RWPE1 (cell line): Measurements from ENCODE around the gene PTPRN2.

ENCODE experiments used
- CTCF ChIA-PET: fragments of 350-600 bp; sonication (Branson Sonifier 250); formaldehyde crosslinking; extraction: SDS; loops from one replicate; lab custom pipeline; 2021; lab: Yijun Ruan, JAX
- POLR2A ChIA-PET: fragments of 400-600 bp; formaldehyde crosslinking; extraction: SDS; loops from one replicate; lab custom pipeline; 2020; ENCODE audit warnings: antibody characterized with exemption; ENCODE audit not compliant: low non-redundant PET; lab: Yijun Ruan, JAX
- DNase-seq: peaks from one replicate; pipeline ENCODE4 v3.0.0; 2012; ENCODE audit warnings: low spot score
- H3K27ac ChIP-seq: fragments of 450-650 bp; 2 replicates; pipeline ENCODE4 v1.5.1; 2017
- TF ChIP-seq, protein P1 (sequence below): fragments of 450-650 bp; conservative IDR thresholded peaks from 2 replicates; pipeline ENCODE4 v1.5.1; 2017; ENCODE audit warnings: low read depth, mild to moderate bottlenecking

The PTPRN2 gene

GRCh38 chr7:157612664-157613561 lies 974.7 kb downstream of the PTPRN2 start:
- POLR2A ChIA-PET = no interaction called here
- TF ChIP-seq, protein P1, sequence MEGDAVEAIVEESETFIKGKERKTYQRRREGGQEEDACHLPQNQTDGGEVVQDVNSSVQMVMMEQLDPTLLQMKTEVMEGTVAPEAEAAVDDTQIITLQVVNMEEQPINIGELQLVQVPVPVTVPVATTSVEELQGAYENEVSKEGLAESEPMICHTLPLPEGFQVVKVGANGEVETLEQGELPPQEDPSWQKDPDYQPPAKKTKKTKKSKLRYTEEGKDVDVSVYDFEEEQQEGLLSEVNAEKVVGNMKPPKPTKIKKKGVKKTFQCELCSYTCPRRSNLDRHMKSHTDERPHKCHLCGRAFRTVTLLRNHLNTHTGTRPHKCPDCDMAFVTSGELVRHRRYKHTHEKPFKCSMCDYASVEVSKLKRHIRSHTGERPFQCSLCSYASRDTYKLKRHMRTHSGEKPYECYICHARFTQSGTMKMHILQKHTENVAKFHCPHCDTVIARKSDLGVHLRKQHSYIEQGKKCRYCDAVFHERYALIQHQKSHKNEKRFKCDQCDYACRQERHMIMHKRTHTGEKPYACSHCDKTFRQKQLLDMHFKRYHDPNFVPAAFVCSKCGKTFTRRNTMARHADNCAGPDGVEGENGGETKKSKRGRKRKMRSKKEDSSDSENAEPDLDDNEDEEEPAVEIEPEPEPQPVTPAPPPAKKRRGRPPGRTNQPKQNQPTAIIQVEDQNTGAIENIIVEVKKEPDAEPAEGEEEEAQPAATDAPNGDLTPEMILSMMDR = no peak
- no peak for DNase-seq
- CTCF ChIA-PET = no interaction called here
- no peak overlapping the region for H3K27ac ChIP-seq

GRCh38 chr7:157612009-157612663 lies 975.5 kb downstream of the PTPRN2 start:
- no peak overlapping the region for H3K27ac ChIP-seq
- ChIA-PET POLR2A (no interaction called here), CTCF (no interaction called here)
- DNase-seq = no peak
- TF ChIP-seq, protein P1 = no peak

GRCh38 chr7:157611341-157611740 lies 976.3 kb downstream of the PTPRN2 start:
- H3K27ac ChIP-seq = no peak overlapping the region
- ChIA-PET POLR2A (no interaction called here), CTCF (no interaction called here)
- TF ChIP-seq, protein P1 = no peak
- no peak for DNase-seq

DNA sequence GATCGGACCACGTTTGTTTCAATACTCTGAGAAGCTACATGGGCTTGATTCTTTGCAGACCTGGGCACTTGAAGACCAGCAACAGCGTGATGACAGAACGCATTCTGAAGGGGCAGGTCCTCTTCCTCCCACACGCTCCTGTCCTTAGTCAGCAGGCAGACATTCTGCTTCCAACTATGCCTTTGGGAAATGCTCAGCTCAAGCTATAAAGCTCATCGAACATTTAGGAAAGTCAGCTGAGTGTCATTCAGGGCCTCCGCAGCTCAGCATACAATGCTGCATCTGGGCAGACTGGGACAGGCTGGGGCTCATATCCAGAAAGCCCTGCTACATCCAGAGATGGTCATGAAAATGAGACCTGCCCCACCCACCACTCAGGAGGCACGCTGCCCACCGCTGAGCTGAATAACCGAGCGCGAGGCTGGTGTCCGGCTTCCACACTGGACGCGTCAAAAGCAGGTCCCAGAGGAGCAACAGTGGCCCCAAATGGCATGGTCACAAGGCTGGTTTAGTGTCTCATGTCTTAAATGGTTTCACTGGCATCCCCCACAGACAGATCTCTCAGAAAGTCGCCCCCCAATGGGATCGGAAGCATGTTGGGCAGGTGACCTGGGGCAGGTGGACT lies 976.8 kb downstream of the PTPRN2 start:
- ChIA-PET POLR2A (no interaction called here), CTCF (interaction anchor here (0.7 kb wide), 1 partner anchor 89 kb away, joined by 3 read pairs; no protein-coding TSS in a partner anchor)
- H3K27ac ChIP-seq = no peak overlapping the region
- TF ChIP-seq, protein P1 = no peak
- no peak for DNase-seq

DNA sequence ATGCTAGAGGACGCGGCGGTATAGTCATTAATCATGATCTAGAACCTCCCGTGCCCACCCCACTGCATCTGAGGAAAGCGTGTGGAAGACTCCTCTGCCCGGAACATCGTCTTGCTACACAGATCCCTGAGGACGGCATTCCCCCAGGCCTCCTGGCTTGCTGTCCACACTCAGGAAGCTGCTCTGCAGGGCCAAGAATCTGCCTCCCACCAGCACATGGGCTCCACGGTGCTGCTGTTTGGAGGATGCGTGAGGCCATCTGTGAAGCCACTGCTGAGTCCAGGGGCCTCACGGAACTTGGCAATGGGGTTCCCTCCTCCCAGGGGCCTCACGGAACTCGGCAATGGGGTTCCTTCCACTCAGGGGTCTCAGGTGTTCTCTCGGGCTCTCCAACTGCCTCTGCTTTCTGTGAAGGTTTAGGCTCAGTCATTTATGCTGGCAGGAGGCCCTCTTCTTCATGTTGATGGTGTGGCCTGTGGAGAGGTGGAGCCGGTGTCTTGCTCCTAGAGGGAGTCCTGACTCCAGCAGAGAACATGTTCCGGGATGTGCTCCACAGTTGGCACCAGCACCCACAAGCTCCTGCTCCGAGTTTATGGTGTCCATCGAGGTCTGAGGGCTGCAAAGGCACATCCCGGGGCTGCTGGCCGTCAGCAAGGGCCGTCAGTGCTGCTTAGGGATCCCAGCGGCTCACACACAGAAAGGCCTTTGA lies 977.5 kb downstream of the PTPRN2 start:
- DNase-seq = no peak
- POLR2A ChIA-PET = no interaction called here
- H3K27ac ChIP-seq = no peak overlapping the region
- CTCF ChIA-PET = interaction anchor here (0.7 kb wide), 1 partner anchor 90 kb away, joined by 3 read pairs; no protein-coding TSS in a partner anchor
- TF ChIP-seq, protein P1 = no peak

DNA sequence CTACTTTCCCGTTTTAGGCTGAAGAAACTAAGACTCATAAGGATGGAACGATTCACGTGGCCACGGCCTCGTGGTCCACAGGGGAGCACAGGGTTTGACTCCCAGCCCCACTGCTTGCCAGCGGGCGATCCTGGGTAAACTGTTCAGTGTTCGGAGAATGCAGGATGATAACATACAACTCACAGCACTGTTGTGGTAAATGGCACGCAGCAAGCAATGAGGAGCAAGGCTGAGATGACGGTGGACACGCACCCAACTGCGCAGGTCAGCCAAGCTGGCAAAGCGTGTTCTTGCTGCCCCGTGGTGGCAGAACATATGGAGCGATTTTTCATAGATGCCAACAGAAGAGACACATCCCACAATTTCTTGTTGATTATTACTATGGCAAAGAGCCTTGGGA lies 978.1 kb downstream of the PTPRN2 start:
- no peak for DNase-seq
- CTCF ChIA-PET = no interaction called here
- no peak overlapping the region for H3K27ac ChIP-seq
- TF ChIP-seq, protein P1 = no peak
- POLR2A ChIA-PET = no interaction called here
